LNCAP (cell line): ENCODE results near the gene THPO.

Experiments
- TF ChIP-seq, protein P1 (sequence below): fragments of 450-650 bp; IDR thresholded peaks from 2 replicates; pipeline ENCODE4 v1.5.1; 2017; ENCODE audit warnings: mild to moderate bottlenecking

THPO gene

DNA sequence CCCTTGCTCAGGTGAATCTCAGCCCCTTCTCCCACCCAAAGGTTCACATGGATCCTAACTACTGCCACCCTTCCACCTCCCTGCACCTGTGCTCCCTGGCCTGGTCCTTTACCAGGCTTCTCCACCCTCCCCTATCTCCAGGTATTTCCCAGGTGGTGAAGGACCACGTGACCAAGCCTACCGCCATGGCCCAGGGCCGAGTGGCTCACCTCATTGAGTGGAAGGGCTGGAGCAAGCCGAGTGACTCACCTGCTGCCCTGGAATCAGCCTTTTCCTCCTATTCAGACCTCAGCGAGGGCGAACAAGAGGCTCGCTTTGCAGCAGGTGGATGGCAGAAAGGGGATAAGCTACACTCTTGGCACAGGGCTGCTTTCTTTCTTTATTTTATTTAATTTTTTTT is 36.1 kb downstream of the THPO start:
- TF ChIP-seq, protein P1, sequence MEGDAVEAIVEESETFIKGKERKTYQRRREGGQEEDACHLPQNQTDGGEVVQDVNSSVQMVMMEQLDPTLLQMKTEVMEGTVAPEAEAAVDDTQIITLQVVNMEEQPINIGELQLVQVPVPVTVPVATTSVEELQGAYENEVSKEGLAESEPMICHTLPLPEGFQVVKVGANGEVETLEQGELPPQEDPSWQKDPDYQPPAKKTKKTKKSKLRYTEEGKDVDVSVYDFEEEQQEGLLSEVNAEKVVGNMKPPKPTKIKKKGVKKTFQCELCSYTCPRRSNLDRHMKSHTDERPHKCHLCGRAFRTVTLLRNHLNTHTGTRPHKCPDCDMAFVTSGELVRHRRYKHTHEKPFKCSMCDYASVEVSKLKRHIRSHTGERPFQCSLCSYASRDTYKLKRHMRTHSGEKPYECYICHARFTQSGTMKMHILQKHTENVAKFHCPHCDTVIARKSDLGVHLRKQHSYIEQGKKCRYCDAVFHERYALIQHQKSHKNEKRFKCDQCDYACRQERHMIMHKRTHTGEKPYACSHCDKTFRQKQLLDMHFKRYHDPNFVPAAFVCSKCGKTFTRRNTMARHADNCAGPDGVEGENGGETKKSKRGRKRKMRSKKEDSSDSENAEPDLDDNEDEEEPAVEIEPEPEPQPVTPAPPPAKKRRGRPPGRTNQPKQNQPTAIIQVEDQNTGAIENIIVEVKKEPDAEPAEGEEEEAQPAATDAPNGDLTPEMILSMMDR: no peak

GRCh38 chr3:184339001-184339400 is 39.0 kb downstream of the THPO start:
- TF ChIP-seq, protein P1: no peak

DNA sequence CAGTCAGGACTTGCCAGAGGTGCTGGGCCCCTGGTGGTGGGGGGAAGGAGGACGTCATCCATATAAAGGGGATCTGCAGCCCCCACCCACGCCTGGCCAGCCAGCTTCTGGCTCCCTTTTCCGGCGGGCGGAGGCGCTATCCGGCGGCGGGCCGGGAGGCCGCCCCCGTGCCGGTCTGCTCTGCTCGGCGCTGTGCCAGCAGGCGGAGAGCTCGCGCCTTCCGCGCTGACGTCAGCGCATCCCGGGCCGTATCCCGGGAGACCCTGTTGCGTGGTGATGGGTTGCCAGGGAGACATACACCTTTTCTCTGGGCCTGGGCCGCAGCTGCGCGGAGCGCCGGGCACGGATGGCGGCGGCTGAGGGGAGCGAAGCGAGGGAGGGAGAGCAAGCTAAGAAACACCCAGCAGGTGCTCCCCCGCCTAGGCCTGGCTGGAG is 39.5 kb downstream of the THPO start:
- TF ChIP-seq, protein P1: no peak

DNA sequence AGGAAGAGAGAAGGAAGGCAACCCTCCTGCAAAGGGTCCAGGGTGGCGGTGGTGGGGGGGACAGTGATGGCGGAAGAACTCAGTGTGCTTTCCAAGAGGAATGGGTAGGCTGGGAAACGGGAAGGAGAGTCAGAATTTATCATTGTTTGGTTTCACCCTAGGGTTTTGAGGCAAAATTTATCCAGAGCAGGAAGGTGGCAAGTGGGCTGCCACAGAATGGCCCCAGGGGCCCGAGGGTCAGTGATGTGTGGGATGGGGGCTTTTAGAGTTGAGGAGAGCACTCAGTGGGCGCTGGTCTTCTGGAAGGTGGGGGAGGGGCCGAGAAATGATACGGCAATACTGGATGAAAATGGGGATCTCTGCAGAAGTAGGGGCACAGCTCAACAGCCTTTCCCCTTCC is 40.0 kb downstream of the THPO start:
- TF ChIP-seq, protein P1: no peak

DNA sequence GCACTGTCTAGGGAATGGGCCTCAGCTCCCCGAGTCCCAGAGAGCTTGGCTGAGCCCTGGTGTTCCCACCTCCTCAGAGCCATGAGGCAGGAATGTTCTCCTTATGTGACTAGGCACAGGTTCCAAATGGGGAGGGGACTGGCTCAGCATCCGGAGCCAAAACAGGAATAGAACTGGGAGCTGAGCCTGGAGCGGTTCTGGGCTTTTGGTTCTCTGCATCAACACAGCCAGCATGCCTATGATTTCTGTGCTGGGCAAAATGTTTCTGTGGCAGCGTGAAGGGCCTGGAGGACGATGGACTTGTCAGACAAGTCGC is 40.6 kb downstream of the THPO start, which contains the start of gene FAM131A:
TSS of gene FAM131A (plus strand) at position 202 of the 316 bp plus-strand sequence. CDS start at position 233, 31 bp downstream.
- TF ChIP-seq, protein P1: no peak

GRCh38 chr3:184336547-184337398 is 41.2 kb downstream of the THPO start:
- TF ChIP-seq, protein P1: no peak

- TF ChIP-seq, protein P1: no peak
Observed at GRCh38 chr3:184335661-184336546, 42.1 kb downstream of the THPO start.
